ENCODE data around the gene ENTPD2.

Gene ENTPD2

DNA sequence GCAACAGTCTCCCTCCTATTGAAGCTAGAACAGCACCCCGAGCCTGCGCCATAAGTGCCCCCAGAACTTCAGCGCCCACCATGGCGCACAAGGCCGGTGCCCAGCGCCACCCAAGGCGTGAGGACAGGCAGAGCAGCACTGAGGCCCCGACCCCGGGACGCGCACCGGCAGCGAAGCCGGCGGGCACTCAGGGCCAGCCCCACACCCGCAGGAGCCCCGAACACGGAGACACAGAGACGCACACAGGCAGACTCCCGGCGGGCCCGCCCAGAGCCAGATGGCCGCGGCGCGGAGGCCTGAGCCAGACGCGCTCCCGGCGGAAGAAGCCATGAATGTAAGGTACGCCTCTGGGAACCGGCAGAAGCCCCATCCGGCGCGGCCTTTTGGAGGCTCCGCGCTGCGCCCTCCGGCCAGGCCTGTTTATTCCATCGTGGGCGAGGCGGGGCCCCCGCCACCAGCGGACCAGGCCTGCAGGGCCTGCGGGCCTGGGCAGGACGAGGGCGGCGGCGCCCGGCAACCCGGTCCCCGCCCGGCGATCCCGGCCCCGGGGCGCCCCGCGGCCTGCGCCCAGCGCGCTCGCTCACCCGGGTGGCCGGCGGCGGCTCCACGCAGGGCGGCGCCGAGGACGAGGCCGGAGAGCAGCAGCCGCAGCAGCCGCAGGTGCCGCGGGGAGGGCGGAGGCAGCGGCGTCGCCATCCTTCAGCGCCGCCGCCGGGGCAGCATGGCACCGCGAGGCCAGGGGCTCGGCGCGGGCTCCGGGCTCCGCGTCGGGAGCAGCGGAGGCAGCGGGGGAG, 8.4 kb downstream of the ENTPD2 start:
- no peak for TF ChIP-seq YY1 (IDR thresholded peaks at IDR 0.05; ENCODE audit: low read depth)
- no peak for TF ChIP-seq TCF12 (IDR thresholded peaks at IDR 0.05; ENCODE audit: low read depth)
- no peak for TF ChIP-seq REST (IDR thresholded peaks at IDR 0.05; ENCODE audit: low read depth)
- TF ChIP-seq CREB1 (IDR thresholded peaks at IDR 0.05; ENCODE audit: low read depth): no peak
- TF ChIP-seq CEBPB (IDR thresholded peaks at IDR 0.05): no peak
- TF ChIP-seq, protein P1, sequence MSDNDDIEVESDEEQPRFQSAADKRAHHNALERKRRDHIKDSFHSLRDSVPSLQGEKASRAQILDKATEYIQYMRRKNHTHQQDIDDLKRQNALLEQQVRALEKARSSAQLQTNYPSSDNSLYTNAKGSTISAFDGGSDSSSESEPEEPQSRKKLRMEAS (IDR thresholded peaks at IDR 0.05): no peak; the same call in 1 of the 2 replicates

GRCh38 chr9:137044502-137045177, 9.2 kb downstream of the ENTPD2 start:
- TF ChIP-seq REST (IDR thresholded peaks at IDR 0.05; ENCODE audit: low read depth) (no peak), YY1 (IDR thresholded peaks at IDR 0.05; ENCODE audit: low read depth) (no peak), ZBTB7A (IDR thresholded peaks at IDR 0.05; ENCODE audit: low read depth) (no peak), TAF1 (IDR thresholded peaks at IDR 0.05; ENCODE audit: low read depth) (no peak), TCF12 (IDR thresholded peaks at IDR 0.05; ENCODE audit: low read depth) (no peak), RAD21 (IDR thresholded peaks at IDR 0.05; ENCODE audit: low read depth) (no peak), FOXM1 (IDR thresholded peaks at IDR 0.05; ENCODE audit: borderline replicate concordance, low read depth) (no peak), EGR1 (IDR thresholded peaks at IDR 0.05) (no peak), CEBPB (IDR thresholded peaks at IDR 0.05) (no peak), CREB1 (IDR thresholded peaks at IDR 0.05; ENCODE audit: low read depth) (no peak), TEAD4 (IDR thresholded peaks at IDR 0.05) (no peak), NFIC (IDR thresholded peaks at IDR 0.05) (no peak), EP300 (IDR thresholded peaks at IDR 0.05; ENCODE audit: borderline replicate concordance) (no peak)
- TF ChIP-seq, protein P2, sequence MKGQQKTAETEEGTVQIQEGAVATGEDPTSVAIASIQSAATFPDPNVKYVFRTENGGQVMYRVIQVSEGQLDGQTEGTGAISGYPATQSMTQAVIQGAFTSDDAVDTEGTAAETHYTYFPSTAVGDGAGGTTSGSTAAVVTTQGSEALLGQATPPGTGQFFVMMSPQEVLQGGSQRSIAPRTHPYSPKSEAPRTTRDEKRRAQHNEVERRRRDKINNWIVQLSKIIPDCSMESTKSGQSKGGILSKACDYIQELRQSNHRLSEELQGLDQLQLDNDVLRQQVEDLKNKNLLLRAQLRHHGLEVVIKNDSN (IDR thresholded peaks at IDR 0.05): no peak
- TF ChIP-seq, protein P1 (IDR thresholded peaks at IDR 0.05): no peak

- TF ChIP-seq TAF1 (IDR thresholded peaks at IDR 0.05; ENCODE audit: low read depth): no peak
- no peak for TF ChIP-seq FOXM1 (IDR thresholded peaks at IDR 0.05; ENCODE audit: borderline replicate concordance, low read depth)
- no peak for TF ChIP-seq CREB1 (IDR thresholded peaks at IDR 0.05; ENCODE audit: low read depth)
- no peak for TF ChIP-seq EGR1 (IDR thresholded peaks at IDR 0.05)
These were observed 9.8 kb downstream of the ENTPD2 start for GRCh38 chr9:137044037-137044436.

GRCh38 chr9:137042751-137043727, 10.8 kb downstream of the ENTPD2 start:
- TF ChIP-seq RAD21 (IDR thresholded peaks at IDR 0.05; ENCODE audit: low read depth): no peak
- no peak for TF ChIP-seq ZBTB7A (IDR thresholded peaks at IDR 0.05; ENCODE audit: low read depth)
- no peak for TF ChIP-seq CREB1 (IDR thresholded peaks at IDR 0.05; ENCODE audit: low read depth)
- TF ChIP-seq EGR1 (IDR thresholded peaks at IDR 0.05): no peak

DNA sequence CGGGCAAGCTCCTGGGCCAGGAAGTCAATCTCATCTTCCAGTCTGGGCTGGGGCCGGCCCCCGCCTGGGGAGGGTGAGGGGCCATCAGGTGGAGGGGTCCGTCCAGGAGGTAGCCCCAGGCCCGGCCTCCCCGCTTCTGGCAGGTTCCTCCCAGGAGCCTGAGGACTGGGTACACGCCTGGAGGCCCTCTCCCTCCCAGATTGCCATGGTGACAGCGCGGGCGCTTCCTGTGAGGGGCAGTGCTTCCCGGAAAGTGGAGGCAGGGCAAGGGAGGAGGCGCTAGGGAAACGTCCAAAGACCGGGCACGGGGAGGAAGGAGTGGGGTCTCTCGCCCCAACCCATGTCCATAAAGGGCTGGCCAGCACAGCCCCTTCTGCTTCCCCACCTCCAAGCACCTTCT, 12.7 kb downstream of the ENTPD2 start:
- TF ChIP-seq TCF12 (IDR thresholded peaks at IDR 0.05; ENCODE audit: low read depth): no peak
- TF ChIP-seq TAF1 (IDR thresholded peaks at IDR 0.05; ENCODE audit: low read depth): no peak
- TF ChIP-seq ZBTB7A (IDR thresholded peaks at IDR 0.05; ENCODE audit: low read depth): no peak
- TF ChIP-seq RAD21 (IDR thresholded peaks at IDR 0.05; ENCODE audit: low read depth): no peak
- TF ChIP-seq EGR1 (IDR thresholded peaks at IDR 0.05): no peak
- TF ChIP-seq CEBPB (IDR thresholded peaks at IDR 0.05): no peak
- TF ChIP-seq NFIC (IDR thresholded peaks at IDR 0.05): no peak
- no peak for TF ChIP-seq CREB1 (IDR thresholded peaks at IDR 0.05; ENCODE audit: low read depth)
- TF ChIP-seq TEAD4 (IDR thresholded peaks at IDR 0.05): no peak
